Lower leg skin (tissue), 4 donors: ENCODE data around the gene GALC. TPM values are rescaled to one million over a fixed set of nuclear protein-coding genes. Genes with fewer than 3 reads are reported as not detected.

ENCODE experiments used
- DNase-seq, 2 donors: peaks; one replicate each; pipeline ENCODE4 v3.0.0-alpha.2; 2019; ENCODE audit warnings: low spot score in 2 of 2
- H3K4me3 ChIP-seq: fragments of 200-600 bp; sonication (generic); 2 replicates; pipeline ENCODE4 v1.5.1; 2017; ENCODE audit warnings: mild to moderate bottlenecking, low read depth; ENCODE audit not compliant: poor library complexity, severe bottlenecking
- POLR2A ChIP-seq, 2 donors: fragments of 450-650 bp; IDR thresholded peaks; one replicate each; pipeline ENCODE4 v1.6.1; 2016 to 2017; ENCODE audit warnings: antibody characterized with exemption in 2 of 2, mild to moderate bottlenecking in 1 of 2, moderate library complexity in 1 of 2
- WGBS, 2 donors: methylation state at CpG; one replicate each; pipeline ENCODE4 v1.1.5; 2018; 5-methylcytosine and 5-hydroxymethylcytosine counted together
- intact Hi-C: fragments of 100-400 bp; cut with DNase I; formaldehyde crosslinking; loops from one replicate; pipeline ENCODE4 v1.15.0; 2023; ENCODE audit warnings: low total_unique reads
- total RNA-seq, 4 donors: library from RNA; depleted of rRNA; stranded (reverse); fragments of >200 nt; gene quantifications; one replicate each; pipeline ENCODE4 v1.1.0, GENCODE V29; 2016
- TF ChIP-seq, protein P1 (sequence below), 3 donors: fragments of 450-650 bp; IDR thresholded peaks; one replicate each; pipeline ENCODE4 v1.5.1; 2016; ENCODE audit warnings: antibody characterized with exemption in 3 of 3, mild to moderate bottlenecking in 3 of 3, moderate library complexity in 2 of 3

Gene GALC
- total RNA-seq, 4 donors from 2014 or later: 10.7 to 31.2 (median 24.0) TPM

DNA sequence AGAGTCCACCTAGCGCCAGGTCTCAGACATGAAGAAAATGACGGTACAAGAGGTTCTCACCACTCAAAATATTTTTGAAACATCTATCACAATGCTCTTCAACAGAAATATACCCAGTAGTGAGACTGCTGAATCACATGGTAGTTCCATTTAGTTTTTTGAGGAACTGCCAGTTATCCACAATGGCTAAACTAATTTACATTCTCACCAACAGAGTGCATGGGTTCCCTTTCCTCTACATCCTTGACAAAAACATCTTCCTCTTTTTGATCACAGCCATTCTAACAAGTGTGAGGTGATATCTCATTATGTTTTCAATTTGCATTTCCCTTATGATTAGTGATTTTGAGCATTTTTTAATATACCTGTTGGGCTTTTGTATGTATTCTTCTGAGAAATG lies 6.3 kb upstream of the GALC start:
- H3K4me3 ChIP-seq: no peak overlapping the region
- 77 to 88% methylated on average over 2 of the region's 2 CpGs for WGBS, 2 donors
- no peak for DNase-seq
- TF ChIP-seq, protein P1, sequence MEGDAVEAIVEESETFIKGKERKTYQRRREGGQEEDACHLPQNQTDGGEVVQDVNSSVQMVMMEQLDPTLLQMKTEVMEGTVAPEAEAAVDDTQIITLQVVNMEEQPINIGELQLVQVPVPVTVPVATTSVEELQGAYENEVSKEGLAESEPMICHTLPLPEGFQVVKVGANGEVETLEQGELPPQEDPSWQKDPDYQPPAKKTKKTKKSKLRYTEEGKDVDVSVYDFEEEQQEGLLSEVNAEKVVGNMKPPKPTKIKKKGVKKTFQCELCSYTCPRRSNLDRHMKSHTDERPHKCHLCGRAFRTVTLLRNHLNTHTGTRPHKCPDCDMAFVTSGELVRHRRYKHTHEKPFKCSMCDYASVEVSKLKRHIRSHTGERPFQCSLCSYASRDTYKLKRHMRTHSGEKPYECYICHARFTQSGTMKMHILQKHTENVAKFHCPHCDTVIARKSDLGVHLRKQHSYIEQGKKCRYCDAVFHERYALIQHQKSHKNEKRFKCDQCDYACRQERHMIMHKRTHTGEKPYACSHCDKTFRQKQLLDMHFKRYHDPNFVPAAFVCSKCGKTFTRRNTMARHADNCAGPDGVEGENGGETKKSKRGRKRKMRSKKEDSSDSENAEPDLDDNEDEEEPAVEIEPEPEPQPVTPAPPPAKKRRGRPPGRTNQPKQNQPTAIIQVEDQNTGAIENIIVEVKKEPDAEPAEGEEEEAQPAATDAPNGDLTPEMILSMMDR (IDR thresholded peaks at IDR 0.05): no peak
- no peak for TF ChIP-seq POLR2A (IDR thresholded peaks at IDR 0.05)
- intact Hi-C loops: no loop called here

DNA sequence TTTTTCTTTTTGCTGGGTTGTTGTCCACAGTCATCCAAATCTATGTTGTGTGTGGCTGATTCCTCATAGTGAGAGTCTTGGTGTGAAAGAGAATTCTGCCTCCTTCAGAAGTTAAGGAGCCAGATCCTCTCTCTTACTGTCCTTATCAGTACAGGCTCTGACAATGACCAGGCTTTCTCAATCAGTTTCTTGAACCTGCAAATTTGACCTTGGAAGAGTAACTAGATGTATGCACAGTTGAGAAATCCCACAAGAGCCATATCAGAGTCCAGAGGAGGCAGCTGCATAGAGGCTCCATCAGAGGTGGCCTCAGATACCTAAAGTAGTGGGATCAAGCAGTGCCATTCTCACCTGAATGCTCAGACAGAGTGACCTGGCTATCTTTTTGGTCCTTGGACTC lies 5.5 kb upstream of the GALC start:
- no peak overlapping the region for H3K4me3 ChIP-seq
- intact Hi-C loops: no loop called here
- TF ChIP-seq, protein P1 (IDR thresholded peaks at IDR 0.05): no peak
- TF ChIP-seq POLR2A (IDR thresholded peaks at IDR 0.05): no peak
- no peak for DNase-seq

DNA sequence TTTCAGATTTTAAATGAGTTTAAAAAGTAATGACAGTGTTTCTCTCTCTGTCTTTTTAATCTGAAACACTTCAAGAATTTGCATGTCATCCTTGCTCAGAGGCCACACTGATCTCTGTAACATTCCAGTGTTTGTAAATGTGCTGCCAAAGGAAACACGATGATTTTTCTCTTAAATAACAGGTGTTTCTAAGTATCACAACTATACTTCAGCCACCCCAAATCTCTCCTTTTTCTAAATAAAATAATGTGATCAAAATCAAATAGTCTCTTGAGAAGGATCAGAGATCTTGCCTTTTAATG lies 3.3 kb upstream of the GALC start:
- DNase-seq: no peak
- intact Hi-C loops: no loop called here
- H3K4me3 ChIP-seq: no peak overlapping the region
- TF ChIP-seq POLR2A (IDR thresholded peaks at IDR 0.05): no peak
- TF ChIP-seq, protein P1 (IDR thresholded peaks at IDR 0.05): no peak
- 36 to 40% methylated on average over 1 of the region's 1 CpG for WGBS, 2 donors

DNA sequence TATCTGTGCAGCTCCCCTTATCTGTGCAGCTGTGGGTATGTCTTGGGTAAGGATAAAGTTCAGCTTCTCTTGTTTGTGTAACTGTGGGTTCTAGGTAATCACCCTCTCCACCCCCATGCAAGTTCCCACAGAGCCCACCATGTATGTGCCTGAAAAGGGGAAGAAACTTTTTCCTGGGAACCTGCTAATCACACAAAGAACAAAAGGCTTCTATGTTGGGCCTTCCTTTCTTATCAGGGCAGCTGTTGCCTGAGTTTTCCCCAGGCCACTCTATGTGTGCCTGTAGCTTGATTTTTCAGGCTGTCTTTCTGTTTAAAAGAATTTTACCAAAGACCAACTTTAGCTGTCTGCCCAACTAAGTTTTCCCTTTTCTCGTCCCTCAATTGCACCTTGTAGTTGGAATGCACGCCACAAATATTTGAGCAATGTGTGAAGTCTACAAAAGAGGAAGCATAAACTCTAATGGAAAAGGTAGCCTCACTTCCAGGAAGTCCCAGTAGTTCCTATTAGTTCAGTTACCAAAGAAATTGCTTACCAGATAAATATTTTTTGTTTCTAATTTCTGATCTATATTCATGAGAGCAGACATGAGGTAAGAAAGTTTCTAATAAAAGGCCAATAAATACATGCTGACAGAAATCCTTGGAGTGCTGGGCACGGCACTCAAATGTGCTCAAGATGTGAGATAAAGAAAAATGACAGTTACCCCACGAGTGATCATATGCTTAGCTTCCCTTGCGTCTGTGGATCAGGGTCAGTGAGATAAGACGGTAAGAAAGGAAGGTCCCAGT lies 2.7 kb upstream of the GALC start:
- H3K4me3 ChIP-seq: no peak overlapping the region
- no peak for DNase-seq
- intact Hi-C loops: no loop called here
- WGBS, 2 donors: 54 to 67% methylated on average over 6 of the region's 6 CpGs
- no peak for TF ChIP-seq POLR2A (IDR thresholded peaks at IDR 0.05)
- TF ChIP-seq, protein P1 (IDR thresholded peaks at IDR 0.05): no peak

DNA sequence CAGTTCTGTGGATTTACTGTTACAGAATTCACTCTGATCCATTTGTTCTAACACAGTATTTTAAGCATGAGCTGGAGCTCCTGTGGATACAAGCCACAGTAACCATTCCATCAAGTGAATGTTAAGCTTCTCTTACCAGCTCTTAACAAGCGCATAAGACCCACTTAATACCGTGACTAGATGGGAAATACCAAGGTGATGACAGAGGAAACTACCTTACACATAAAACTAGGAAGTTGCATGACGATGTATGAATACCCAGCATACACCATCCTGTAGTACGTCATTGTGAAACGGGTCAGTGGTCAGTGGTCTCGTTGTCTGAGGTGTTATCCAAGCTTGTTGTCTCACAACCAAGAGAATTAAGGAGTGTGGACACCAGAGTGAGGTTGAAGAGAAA lies 2.0 kb upstream of the GALC start:
- intact Hi-C loops: no loop called here
- no peak for DNase-seq
- TF ChIP-seq POLR2A (IDR thresholded peaks at IDR 0.05): no peak
- TF ChIP-seq, protein P1 (IDR thresholded peaks at IDR 0.05): no peak
- no peak overlapping the region for H3K4me3 ChIP-seq
- WGBS, 2 donors: 91 to 92% methylated on average over 6 of the region's 6 CpGs

DNA sequence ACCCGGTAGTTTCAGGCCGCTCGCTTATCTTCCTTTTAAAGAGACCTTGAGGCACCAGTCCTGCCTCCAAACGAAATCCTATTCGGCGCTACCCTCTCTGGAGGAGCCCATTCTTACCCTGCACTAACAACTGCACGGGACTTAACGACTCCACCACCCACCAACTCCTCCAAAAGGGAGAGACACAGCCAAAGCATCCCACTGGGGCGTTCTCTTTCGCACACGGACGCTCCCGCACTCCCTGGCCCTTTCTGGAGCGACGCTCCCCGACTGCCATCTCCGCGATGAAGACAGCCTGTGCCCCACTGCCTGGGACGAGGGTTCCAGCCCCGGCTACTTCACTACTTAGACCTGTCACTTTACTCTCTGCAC lies 650 bp downstream of the GALC start:
- WGBS, 2 donors: 7 to 10% methylated on average over 20 of the region's 20 CpGs
- no peak for DNase-seq
- intact Hi-C loops: no loop called here
- TF ChIP-seq POLR2A (IDR thresholded peaks at IDR 0.05): no peak
- TF ChIP-seq, protein P1 (IDR thresholded peaks at IDR 0.05): no peak
- peak overlapping the region; percentile 73 for H3K4me3 ChIP-seq
